Esophagus squamous epithelium (tissue), 5 donors: ENCODE data around the gene IGLL5. TPM values are rescaled to one million over a fixed set of nuclear protein-coding genes. Genes with fewer than 3 reads are reported as not detected.

Source experiments
- DNase-seq: peaks from one replicate; lab custom pipeline; 2025; lab: John Stamatoyannopoulos, UW
- H3K27ac ChIP-seq, 4 donors: fragments of 200-600 bp; sonication (generic); one replicate each; pipeline ENCODE4 v1.5.1; 2016 to 2019; ENCODE audit warnings: mild to moderate bottlenecking in 1 of 4
- H3K27me3 ChIP-seq, 4 donors: fragments of 200-600 bp; sonication (generic); 1 replicate in 3 of 4; 2 replicates in 1 of 4; pipeline versions ENCODE4 v1.5.1 to v1.6.0; 2017 to 2021; ENCODE audit warnings: antibody characterized with exemption in 1 of 4
- H3K36me3 ChIP-seq, 3 donors: fragments of 200-600 bp; sonication (generic); one replicate each; pipeline ENCODE4 v1.5.1; 2016 to 2019
- H3K4me1 ChIP-seq, 3 donors: fragments of 200-600 bp; sonication (generic); one replicate each; pipeline ENCODE4 v1.5.1; 2017 to 2019
- H3K4me3 ChIP-seq, 4 donors: fragments of 200-600 bp; sonication (generic); 1 replicate in 3 of 4; 2 replicates in 1 of 4; pipeline ENCODE4 v1.5.1; 2016 to 2019; ENCODE audit warnings: mild to moderate bottlenecking in 2 of 4, moderate library complexity in 1 of 4
- H3K9me3 ChIP-seq, 3 donors: fragments of 200-600 bp; sonication (generic); one replicate each; pipeline ENCODE4 v1.5.1; 2016 to 2019
- CTCF ChIP-seq, 6 experiments: fragments of 450-650 bp in 4 of 6; fragments of 200-600 bp in 2 of 6; sonication (generic) in 2 of 6; IDR thresholded peaks; one replicate each; pipeline ENCODE4 v1.5.1; 2016 to 2019; ENCODE audit warnings: antibody characterized with exemption in 6 of 6, mild to moderate bottlenecking in 4 of 6, moderate library complexity in 4 of 6
- POLR2A ChIP-seq, 4 donors: fragments of 450-650 bp; IDR thresholded peaks; one replicate each; pipeline ENCODE4 v1.6.1; 2017; ENCODE audit warnings: antibody characterized with exemption in 4 of 4, mild to moderate bottlenecking in 4 of 4, moderate library complexity in 3 of 4
- WGBS, 2 donors: methylation state at CpG; one replicate each; pipeline ENCODE4 v1.1.5; 2018; 5-methylcytosine and 5-hydroxymethylcytosine counted together
- intact Hi-C: fragments of 100-400 bp; cut with DNase I; formaldehyde crosslinking; loops from one replicate; pipeline ENCODE4 v1.15.0; 2022
- total RNA-seq, 4 donors: library from RNA; depleted of rRNA; stranded (reverse); fragments of >200 nt; gene quantifications; one replicate each; pipeline ENCODE4 v1.1.0, GENCODE V29; 2016
- donor health status: DM: yes; HTN: yes; CAD: no.

The IGLL5 gene
- total RNA-seq, 4 donors from 2014 or later = 5.0 to 20.7 TPM; not detected in 2

- WGBS, 2 donors = 61 to 69% methylated on average over 5 of the region's 5 CpGs
- H3K27ac ChIP-seq = no peak overlapping the region
- no peaks in the 10 kb centered on the region for H3K36me3 ChIP-seq
Observed at GRCh38 chr22:22913989-22914388, 26.4 kb downstream of the IGLL5 start.

GRCh38 chr22:22914726-22915669 lies 27.4 kb downstream of the IGLL5 start:
- no peak for DNase-seq
- H3K27me3 ChIP-seq = peaks cover 0 to 23% (median 0%) of the 10 kb centered on the region in 4 donors

More at GRCh38 chr22:22913989-22914388, 26.4 kb downstream of the IGLL5 start:
- intact Hi-C loops = no loop called here
- Histone ChIP-seq H3K4me1 (no peaks in the 10 kb centered on the region), H3K4me3 (no peak overlapping the region), H3K27me3 (peaks cover 0 to 26% (median 0%) of the 10 kb centered on the region in 4 donors), H3K9me3 (no peaks in the 10 kb centered on the region)
- no peak for DNase-seq
- no peak for TF ChIP-seq CTCF (IDR thresholded peaks at IDR 0.05)
- TF ChIP-seq POLR2A (IDR thresholded peaks at IDR 0.05) = no peak

GRCh38 chr22:22915670-22916035 lies 28.0 kb downstream of the IGLL5 start:
- intact Hi-C loops = no loop called here
- no peak overlapping the region for H3K4me3 ChIP-seq
- no peaks in the 10 kb centered on the region for H3K4me1 ChIP-seq
- no peak for DNase-seq
- peaks cover 0 to 16% (median 0%) of the 10 kb centered on the region in 4 donors for H3K27me3 ChIP-seq
- TF ChIP-seq CTCF (IDR thresholded peaks at IDR 0.05) (no peak), POLR2A (IDR thresholded peaks at IDR 0.05) (no peak)
- no peaks in the 10 kb centered on the region for H3K9me3 ChIP-seq
- no peaks in the 10 kb centered on the region for H3K36me3 ChIP-seq
- 64 to 67% methylated on average over 2 to 5 of the region's 6 CpGs for whole genome bisulfite sequencing, 2 donors
- no peak overlapping the region for H3K27ac ChIP-seq

More at GRCh38 chr22:22914726-22915669, 27.4 kb downstream of the IGLL5 start:
- Histone ChIP-seq H3K27ac (no peak overlapping the region), H3K9me3 (no peaks in the 10 kb centered on the region), H3K4me1 (no peaks in the 10 kb centered on the region), H3K36me3 (no peaks in the 10 kb centered on the region), H3K4me3 (no peak overlapping the region)
- TF ChIP-seq POLR2A (IDR thresholded peaks at IDR 0.05) (no peak), CTCF (IDR thresholded peaks at IDR 0.05) (no peak)
- intact Hi-C loops = no loop called here
- WGBS, 2 donors = 69 to 77% methylated on average over 9 of the region's 11 CpGs

GRCh38 chr22:22916215-22916951 lies 28.8 kb downstream of the IGLL5 start:
- Histone ChIP-seq H3K4me3 (no peak overlapping the region), H3K9me3 (no peaks in the 10 kb centered on the region), H3K4me1 (no peaks in the 10 kb centered on the region), H3K27me3 (peaks cover 0 to 14% (median 0%) of the 10 kb centered on the region in 4 donors), H3K27ac (no peak overlapping the region), H3K36me3 (no peaks in the 10 kb centered on the region)
- DNase-seq = no peak
- intact Hi-C loops = no loop called here
- 72 to 79% methylated on average over 6 to 10 of the region's 10 CpGs for WGBS, 2 donors
- no peak for TF ChIP-seq CTCF (IDR thresholded peaks at IDR 0.05)
- no peak for TF ChIP-seq POLR2A (IDR thresholded peaks at IDR 0.05)

GRCh38 chr22:22916952-22917290 lies 29.3 kb downstream of the IGLL5 start:
- H3K9me3 ChIP-seq = no peaks in the 10 kb centered on the region

More at GRCh38 chr22:22916952-22917290, 29.3 kb downstream of the IGLL5 start:
- WGBS, 2 donors = 95% methylated on average over 2 of the region's 3 CpGs; no CpG with 5 or more reads in 1 of the 2 donors
- intact Hi-C loops = no loop called here
- Histone ChIP-seq H3K27ac (no peak overlapping the region), H3K36me3 (no peaks in the 10 kb centered on the region), H3K27me3 (peaks cover 0 to 14% (median 0%) of the 10 kb centered on the region in 4 donors), H3K4me3 (no peak overlapping the region), H3K4me1 (no peaks in the 10 kb centered on the region)
- DNase-seq = no peak
- no peak for TF ChIP-seq CTCF (IDR thresholded peaks at IDR 0.05)
- TF ChIP-seq POLR2A (IDR thresholded peaks at IDR 0.05) = no peak
